ENCODE results near the gene IFT88.

- TF ChIP-seq, protein P1, sequence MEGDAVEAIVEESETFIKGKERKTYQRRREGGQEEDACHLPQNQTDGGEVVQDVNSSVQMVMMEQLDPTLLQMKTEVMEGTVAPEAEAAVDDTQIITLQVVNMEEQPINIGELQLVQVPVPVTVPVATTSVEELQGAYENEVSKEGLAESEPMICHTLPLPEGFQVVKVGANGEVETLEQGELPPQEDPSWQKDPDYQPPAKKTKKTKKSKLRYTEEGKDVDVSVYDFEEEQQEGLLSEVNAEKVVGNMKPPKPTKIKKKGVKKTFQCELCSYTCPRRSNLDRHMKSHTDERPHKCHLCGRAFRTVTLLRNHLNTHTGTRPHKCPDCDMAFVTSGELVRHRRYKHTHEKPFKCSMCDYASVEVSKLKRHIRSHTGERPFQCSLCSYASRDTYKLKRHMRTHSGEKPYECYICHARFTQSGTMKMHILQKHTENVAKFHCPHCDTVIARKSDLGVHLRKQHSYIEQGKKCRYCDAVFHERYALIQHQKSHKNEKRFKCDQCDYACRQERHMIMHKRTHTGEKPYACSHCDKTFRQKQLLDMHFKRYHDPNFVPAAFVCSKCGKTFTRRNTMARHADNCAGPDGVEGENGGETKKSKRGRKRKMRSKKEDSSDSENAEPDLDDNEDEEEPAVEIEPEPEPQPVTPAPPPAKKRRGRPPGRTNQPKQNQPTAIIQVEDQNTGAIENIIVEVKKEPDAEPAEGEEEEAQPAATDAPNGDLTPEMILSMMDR (conservative IDR thresholded peaks at IDR 0.05; ENCODE audit: low read depth, low read length), result no peak
- no peak for TF ChIP-seq EZH2 (IDR thresholded peaks at IDR 0.05; ENCODE audit: borderline replicate concordance, low read depth, low read length, poor library complexity, severe bottlenecking)
Observed at GRCh38 chr13:20714161-20714560, 147.2 kb downstream of the IFT88 start.
